Right atrium auricular region (tissue), 2 donors: ENCODE results near the gene GOLM1. TPM values are rescaled to one million over a fixed set of nuclear protein-coding genes. Genes with fewer than 3 reads are reported as not detected.

ENCODE experiments used
- DNase-seq: peaks from one replicate; pipeline ENCODE4 v3.0.0-alpha.2; 2019; ENCODE audit warnings: low spot score
- H3K27ac ChIP-seq, 2 donors: fragments of 200-600 bp; sonication (generic); 1 replicate in 1 of 2; 2 replicates in 1 of 2; pipeline ENCODE4 v1.5.1; 2016 to 2019
- H3K27me3 ChIP-seq, 2 donors: fragments of 200-600 bp; sonication (generic); one replicate each; pipeline versions ENCODE4 v1.5.1 to v1.6.0; 2017 to 2019
- H3K36me3 ChIP-seq: fragments of 200-600 bp; sonication (generic); one replicate; pipeline ENCODE4 v1.5.1; 2016
- H3K4me1 ChIP-seq, 2 donors: fragments of 200-600 bp; sonication (generic); one replicate each; pipeline versions ENCODE4 v1.5.1 to v1.6.0; 2017 to 2019
- H3K4me3 ChIP-seq, 2 donors: fragments of 200-600 bp; sonication (generic); 1 replicate in 1 of 2; 2 replicates in 1 of 2; pipeline ENCODE4 v1.5.1; 2017 to 2019; ENCODE audit warnings: mild to moderate bottlenecking in 1 of 2, moderate library complexity in 1 of 2
- H3K9me3 ChIP-seq, 2 donors: fragments of 200-600 bp; sonication (generic); one replicate each; pipeline ENCODE4 v1.5.1; 2019
- total RNA-seq, 2 donors: library from RNA; depleted of rRNA; stranded (reverse); fragments of >200 nt; gene quantifications; one replicate each; pipeline ENCODE4 v1.1.0, GENCODE V29; 2016
- TF ChIP-seq, protein P1 (sequence below), 2 donors: fragments of 200-600 bp; sonication (generic); IDR thresholded peaks; one replicate each; pipeline ENCODE4 v1.5.1; 2019; ENCODE audit warnings: antibody characterized with exemption in 2 of 2

GOLM1 gene
- total RNA-seq, 2 donors from 2014 or later: 4.9 to 12.4 TPM

DNA sequence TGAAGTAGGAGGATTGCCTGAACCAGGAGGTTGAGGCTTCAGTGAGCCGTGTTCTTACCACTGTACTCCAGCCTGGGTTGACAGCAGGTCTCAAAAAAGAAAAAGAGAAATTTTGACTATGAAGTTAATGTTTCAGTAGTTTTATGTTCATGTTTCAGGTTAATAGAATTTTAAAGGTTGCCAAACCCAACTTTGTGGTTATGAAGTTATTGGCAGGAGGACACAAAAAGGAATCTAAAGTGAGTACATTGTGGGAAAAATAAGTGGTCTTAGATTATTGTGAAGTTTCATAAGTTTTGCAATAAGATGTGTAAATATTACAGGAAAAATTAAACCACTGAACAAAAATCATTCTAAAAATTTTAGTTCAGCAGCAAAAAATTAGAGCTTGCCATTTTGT is 78.6 kb downstream of the GOLM1 start:
- no peak for DNase-seq
- TF ChIP-seq, protein P1, sequence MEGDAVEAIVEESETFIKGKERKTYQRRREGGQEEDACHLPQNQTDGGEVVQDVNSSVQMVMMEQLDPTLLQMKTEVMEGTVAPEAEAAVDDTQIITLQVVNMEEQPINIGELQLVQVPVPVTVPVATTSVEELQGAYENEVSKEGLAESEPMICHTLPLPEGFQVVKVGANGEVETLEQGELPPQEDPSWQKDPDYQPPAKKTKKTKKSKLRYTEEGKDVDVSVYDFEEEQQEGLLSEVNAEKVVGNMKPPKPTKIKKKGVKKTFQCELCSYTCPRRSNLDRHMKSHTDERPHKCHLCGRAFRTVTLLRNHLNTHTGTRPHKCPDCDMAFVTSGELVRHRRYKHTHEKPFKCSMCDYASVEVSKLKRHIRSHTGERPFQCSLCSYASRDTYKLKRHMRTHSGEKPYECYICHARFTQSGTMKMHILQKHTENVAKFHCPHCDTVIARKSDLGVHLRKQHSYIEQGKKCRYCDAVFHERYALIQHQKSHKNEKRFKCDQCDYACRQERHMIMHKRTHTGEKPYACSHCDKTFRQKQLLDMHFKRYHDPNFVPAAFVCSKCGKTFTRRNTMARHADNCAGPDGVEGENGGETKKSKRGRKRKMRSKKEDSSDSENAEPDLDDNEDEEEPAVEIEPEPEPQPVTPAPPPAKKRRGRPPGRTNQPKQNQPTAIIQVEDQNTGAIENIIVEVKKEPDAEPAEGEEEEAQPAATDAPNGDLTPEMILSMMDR (IDR thresholded peaks at IDR 0.05): no peak
- H3K27ac ChIP-seq: no peak overlapping the region
- H3K27me3 ChIP-seq: no peaks in the 10 kb centered on the region
- H3K9me3 ChIP-seq: no peaks in the 10 kb centered on the region
- H3K4me1 ChIP-seq: no peaks in the 10 kb centered on the region
- H3K4me3 ChIP-seq: no peak overlapping the region
- peaks cover 59% of the 10 kb centered on the region for H3K36me3 ChIP-seq

DNA sequence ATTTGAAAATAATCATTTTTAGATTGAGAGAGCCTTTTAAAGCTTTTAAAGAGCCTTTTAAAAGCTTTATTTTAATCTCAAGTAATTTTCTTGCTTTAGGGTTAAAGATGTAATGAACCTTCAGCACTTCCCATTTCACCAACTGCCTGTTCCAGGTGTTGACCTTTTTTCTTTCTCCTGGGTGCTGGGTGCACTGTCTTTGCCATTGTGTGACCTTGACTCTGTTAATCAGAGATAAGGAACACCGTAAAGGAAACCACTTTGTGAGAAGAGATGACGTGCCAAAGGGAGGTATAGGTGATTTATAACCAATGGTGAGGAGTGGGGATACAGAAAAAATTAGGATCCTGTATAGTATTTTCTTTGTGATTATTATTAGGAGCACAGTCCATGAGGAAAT is 90.2 kb downstream of the GOLM1 start:
- DNase-seq: no peak
- TF ChIP-seq, protein P1 (IDR thresholded peaks at IDR 0.05): no peak
- Histone ChIP-seq H3K36me3 (peaks cover 48% of the 10 kb centered on the region), H3K27ac (no peak overlapping the region), H3K4me3 (no peak overlapping the region), H3K27me3 (no peaks in the 10 kb centered on the region), H3K4me1 (no peaks in the 10 kb centered on the region), H3K9me3 (peaks cover 0 to 7% of the 10 kb centered on the region in 2 donors)

DNA sequence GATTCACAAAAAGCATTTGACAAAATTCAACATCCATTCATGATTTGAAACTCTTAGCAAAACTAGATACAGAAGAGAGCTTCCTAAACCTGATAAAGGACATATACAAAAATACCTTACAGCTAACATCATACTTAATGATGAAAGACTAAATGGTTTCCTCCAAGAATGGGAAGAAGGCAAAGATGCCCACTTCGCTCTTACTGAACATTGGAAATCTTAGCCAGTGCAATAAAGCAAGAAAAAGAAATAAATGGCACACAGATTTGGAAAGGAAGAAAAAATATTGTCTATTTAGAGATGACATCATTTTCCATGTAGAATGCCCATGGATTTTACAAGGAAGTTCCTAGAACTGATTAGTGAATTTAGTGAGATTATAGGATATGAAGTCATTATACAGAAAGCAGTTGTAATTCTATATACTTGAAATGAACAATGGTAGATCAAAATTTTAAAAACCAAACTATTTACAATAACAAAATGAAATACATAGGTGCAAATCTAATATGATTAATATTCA is 94.0 kb downstream of the GOLM1 start:
- H3K4me1 ChIP-seq: no peaks in the 10 kb centered on the region
- no peak overlapping the region for H3K4me3 ChIP-seq
- TF ChIP-seq, protein P1 (IDR thresholded peaks at IDR 0.05): no peak
- H3K27ac ChIP-seq: no peak overlapping the region
- no peaks in the 10 kb centered on the region for H3K27me3 ChIP-seq
- H3K36me3 ChIP-seq: peaks cover 38% of the 10 kb centered on the region
- no peak for DNase-seq
- H3K9me3 ChIP-seq: peaks cover 0 to 7% of the 10 kb centered on the region in 2 donors

DNA sequence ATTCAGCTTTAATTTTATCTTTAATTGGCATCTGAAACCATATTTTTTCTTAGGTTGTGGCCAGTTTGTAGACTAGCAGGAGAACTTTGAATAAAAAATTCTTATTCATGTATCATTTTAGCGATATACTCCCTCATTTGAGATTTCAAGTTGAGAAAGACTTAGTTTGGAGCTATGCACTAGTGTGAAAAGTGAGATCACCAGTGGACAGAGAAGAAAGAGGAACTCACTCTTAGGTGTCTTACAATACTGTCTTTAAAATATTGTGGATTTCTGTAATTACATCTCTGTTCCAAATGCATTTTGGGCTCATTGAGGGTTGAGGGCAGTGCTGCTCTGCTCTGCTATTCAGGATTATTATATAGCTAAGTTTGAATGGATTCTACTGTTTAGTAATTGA is 103.8 kb downstream of the GOLM1 start:
- no peak overlapping the region for H3K4me3 ChIP-seq
- H3K9me3 ChIP-seq: no peaks in the 10 kb centered on the region
- no peak overlapping the region for H3K27ac ChIP-seq
- H3K36me3 ChIP-seq: peaks cover 18% of the 10 kb centered on the region
- H3K4me1 ChIP-seq: no peaks in the 10 kb centered on the region
- no peak for DNase-seq
- no peaks in the 10 kb centered on the region for H3K27me3 ChIP-seq
- TF ChIP-seq, protein P1 (IDR thresholded peaks at IDR 0.05): no peak

DNA sequence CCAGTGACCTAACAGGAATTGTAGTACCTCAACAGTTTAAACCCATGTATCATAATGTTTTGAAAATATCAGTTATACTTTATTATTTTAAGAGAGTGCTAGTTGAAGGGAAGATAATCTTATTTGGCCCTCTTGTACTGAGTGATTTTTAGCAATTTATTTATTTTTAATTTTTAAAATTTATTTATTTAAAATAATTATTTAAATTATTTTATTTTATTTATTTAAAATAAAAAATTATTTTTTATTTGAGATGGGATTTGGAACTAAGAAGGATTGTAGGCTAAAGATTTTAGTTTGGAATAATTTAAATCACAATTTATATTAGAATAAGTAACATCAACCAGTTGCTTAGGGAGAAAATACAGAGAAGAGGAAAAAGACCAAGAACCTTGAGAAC is 104.3 kb downstream of the GOLM1 start:
- Histone ChIP-seq H3K36me3 (peaks cover 18% of the 10 kb centered on the region), H3K27me3 (no peaks in the 10 kb centered on the region), H3K27ac (no peak overlapping the region), H3K9me3 (no peaks in the 10 kb centered on the region), H3K4me3 (no peak overlapping the region), H3K4me1 (no peaks in the 10 kb centered on the region)
- DNase-seq: no peak
- TF ChIP-seq, protein P1 (IDR thresholded peaks at IDR 0.05): no peak

DNA sequence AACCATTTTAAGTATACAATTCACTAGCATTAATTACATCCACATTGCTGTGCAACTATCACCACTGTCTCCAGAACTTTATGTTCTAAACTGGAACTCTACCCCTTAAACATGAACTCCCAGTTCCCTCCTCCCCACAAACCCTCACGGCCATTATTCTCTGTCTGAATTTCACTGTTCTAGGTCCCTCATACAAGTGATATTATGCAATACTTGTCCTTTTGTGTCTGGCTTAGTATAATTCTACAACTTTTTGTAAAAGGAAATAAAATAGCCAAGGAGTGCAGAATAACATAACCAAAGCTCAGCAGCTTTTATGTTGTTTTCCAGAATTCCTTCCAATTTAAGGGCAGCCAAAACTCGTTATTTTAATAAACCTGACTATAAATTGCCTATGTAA is 105.2 kb downstream of the GOLM1 start:
- Histone ChIP-seq H3K4me3 (no peak overlapping the region), H3K27ac (no peak overlapping the region), H3K27me3 (no peaks in the 10 kb centered on the region), H3K9me3 (no peaks in the 10 kb centered on the region), H3K36me3 (peaks cover 18% of the 10 kb centered on the region), H3K4me1 (no peaks in the 10 kb centered on the region)
- no peak for DNase-seq
- TF ChIP-seq, protein P1 (IDR thresholded peaks at IDR 0.05): no peak
